HG02798 (cell line): ENCODE data around the gene COG2.
"Not testable (repeated sequence)": the region's sequence is repeated elsewhere in the genome, so short reads cannot be mapped to it uniquely, and the experiment has no call there.

Experiments used
- ATAC-seq: cut with Tn5 transposase; IDR thresholded peaks from one replicate; pipeline ENCODE4 v1.9.1; 2021; ENCODE audit warnings: mild to moderate bottlenecking; ENCODE audit not compliant: unreplicated experiment, poor library complexity

The COG2 gene

DNA sequence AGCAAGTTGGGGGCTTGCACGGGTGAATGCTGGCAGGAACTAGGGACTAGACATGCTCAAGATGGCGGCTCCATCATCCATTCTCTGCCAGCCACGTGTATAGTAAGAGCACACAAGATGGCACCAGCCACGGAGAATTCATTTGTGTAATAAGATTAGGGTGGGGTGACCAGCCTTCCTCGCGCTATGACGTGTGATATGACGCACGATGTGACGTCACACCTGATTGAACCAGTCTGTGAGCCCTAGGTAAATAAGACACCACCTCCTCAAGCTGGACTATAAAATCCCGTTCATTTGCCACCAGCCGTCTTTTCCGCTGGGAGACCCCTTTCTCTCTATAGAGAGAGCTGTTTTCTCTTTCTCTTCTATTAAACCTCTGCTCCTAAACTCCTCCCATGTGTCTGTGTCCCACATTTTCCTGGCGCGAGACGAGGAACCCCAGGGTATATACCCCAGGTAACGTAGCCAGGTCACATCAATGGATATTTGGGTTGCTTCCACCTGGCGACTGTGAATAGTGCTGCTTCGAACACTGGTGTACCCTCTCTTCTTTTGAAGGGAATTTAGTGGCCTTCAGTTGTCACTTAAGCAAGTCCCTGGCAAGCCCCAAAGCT is 18.1 kb upstream of the COG2 start:
- ATAC-seq, result no peak

GRCh38 chr1:230626232-230626631 is 16.0 kb upstream of the COG2 start:
- no peak for ATAC-seq

- no peak for ATAC-seq
Measured at GRCh38 chr1:230627767-230628166, 14.5 kb upstream of the COG2 start.

DNA sequence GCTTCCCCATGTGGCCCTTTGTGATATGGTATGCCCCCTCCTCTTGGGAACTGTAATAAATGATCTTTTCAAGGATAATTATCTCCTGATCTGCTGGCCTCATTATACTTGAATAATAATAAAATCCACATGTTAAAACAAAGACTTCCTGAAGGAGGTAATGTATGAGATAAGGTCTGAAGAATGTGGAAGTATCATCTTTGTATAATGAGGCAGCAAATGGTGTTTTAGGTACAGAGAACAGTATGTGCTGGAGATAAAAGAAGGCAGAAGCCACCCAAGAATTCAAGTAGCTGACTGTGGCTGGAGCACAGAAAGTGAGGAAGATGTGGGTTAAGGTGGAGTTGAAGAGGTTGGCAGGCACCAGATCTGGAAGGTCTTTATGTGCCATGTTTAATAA is 12.8 kb upstream of the COG2 start:
- no peak for ATAC-seq

DNA sequence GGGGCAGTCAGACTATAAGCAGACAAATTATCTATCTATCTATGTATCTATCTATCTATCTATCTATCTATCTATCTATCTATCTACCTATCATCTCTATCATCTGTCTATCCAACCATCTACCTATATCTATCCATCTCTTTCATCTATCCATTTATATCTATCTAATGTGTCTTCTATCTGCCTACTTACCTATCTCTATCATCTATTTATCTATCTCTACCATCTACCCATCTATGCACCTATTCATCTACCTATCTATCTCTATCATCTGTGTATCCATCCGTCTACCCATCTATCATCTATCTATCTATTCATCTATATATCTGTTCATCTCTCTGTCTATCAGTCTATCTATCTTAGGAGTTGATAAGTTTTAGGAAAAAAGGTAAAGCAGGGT is 10.8 kb upstream of the COG2 start:
- no peak for ATAC-seq

- ATAC-seq, result no peak
Measured at GRCh38 chr1:230632273-230632873, 9.9 kb upstream of the COG2 start.

DNA sequence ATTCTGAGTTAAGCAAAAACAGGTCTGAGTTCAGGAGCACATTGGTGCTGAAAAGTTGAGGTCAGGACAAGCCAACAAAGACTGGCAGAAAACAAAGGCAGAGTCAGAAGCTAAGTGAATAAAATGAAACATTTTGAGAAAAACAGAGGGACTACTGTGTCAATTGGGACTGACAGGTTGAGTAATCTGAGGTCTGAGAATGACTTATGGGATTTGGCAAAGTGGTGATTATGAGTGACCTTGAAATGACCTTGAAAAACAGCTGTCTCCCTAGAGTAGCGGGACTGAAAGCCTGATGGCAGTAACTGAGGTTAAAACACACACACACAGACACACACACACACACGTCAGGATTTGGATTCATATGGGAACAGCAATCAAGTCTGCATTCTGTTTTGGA is 8.8 kb upstream of the COG2 start:
- ATAC-seq, result no peak

GRCh38 chr1:230634384-230634783 is 7.9 kb upstream of the COG2 start:
- ATAC-seq, result no peak

GRCh38 chr1:230636575-230637148 is 5.6 kb upstream of the COG2 start:
- ATAC-seq, result no peak

GRCh38 chr1:230639714-230640209 is 2.5 kb upstream of the COG2 start:
- no peak for ATAC-seq

- ATAC-seq, result no peak
Measured at GRCh38 chr1:230641346-230641745, 935 bp upstream of the COG2 start.

- ATAC-seq, result no peak
Measured at GRCh38 chr1:230641900-230642262, 400 bp upstream of the COG2 start.

DNA sequence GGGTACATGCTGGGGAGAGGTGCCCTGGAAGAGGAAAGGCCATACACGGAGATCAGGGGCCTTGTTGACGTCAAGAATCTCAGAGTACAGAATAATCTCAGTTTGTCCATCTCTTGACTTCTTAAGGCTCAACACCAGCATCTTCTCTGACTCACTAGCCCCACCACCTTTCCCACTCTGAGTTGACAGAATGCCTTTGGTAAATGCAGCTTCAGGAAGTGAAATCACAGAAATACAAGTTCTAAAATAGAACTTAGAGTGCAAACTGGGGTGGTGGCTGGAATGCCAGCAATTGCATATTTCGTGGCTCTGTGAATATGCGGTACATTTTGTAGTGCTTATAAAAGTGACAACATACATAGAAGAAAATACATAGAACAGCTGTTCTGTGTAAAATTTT is 1.6 kb downstream of the COG2 start:
- no peak for ATAC-seq

GRCh38 chr1:230646710-230647302 is 4.5 kb downstream of the COG2 start:
- no peak for ATAC-seq

GRCh38 chr1:230647321-230647720 is 5.0 kb downstream of the COG2 start:
- ATAC-seq, result no peak

- no peak for ATAC-seq
Measured at GRCh38 chr1:230648114-230648513, 5.8 kb downstream of the COG2 start.

- ATAC-seq, result no peak
Measured at GRCh38 chr1:230650300-230650699, 8.0 kb downstream of the COG2 start.

GRCh38 chr1:230651235-230651634 is 9.0 kb downstream of the COG2 start:
- ATAC-seq, result no peak

DNA sequence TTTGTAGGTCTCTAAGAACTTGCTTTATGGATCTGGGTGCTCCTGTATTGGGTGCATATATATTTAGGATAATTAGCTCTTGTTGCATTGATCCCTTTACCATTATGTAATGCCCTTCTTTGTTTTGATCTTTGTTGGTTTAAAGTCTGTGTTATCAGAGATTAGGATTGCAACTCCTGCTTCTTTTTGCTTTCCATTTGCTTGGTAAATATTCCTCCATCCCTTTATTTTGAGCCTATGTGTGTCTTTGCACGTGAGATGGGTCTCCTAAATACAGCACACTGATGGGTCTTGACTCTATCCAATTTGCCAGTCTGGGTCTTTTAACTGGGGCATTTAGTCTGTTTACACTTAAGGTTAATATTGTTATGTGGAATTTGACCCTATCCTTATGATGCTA is 14.4 kb downstream of the COG2 start:
- not testable (repeated sequence) for ATAC-seq

DNA sequence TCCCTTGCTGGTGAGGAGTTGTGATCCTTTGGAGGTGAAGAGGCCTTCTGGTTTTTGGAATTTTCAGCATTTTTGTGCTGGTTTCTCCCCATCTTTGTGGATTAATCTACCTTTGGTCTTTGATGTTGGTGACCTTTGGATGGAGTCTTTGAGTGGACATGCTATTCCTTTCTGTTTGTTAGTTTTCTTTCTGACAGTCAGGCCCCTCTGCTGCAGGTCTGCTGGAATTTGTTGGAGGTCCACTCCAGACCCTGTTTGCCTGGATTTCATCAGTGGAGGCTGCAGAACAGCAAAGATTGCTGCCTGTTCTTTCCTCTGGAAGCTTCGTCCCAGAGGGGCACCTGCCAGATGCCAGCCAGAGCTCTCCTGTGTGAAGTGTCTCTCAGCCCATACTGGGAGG is 15.8 kb downstream of the COG2 start:
- not testable (repeated sequence) for ATAC-seq

- no peak for ATAC-seq
Measured at GRCh38 chr1:230658691-230659090, 16.4 kb downstream of the COG2 start.

DNA sequence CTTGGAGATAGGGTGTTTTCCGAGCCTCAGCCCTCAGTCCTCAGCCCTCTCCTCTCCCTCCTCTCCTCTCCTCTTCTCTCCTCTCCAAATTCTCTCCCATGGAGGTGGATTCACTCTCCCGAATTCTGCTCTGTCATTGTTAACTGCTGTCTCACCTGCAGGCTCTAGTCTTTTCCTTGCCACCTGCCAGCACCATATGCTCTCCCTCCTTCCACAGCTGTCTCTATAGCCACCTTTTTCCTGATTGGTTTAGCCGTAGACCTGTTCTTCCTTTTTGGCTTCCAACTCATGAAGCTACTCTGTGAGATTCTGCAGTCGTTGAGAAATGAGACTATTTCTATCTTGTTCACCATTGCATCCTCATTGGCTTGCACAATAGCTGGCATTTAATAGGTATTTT is 19.7 kb downstream of the COG2 start:
- no peak for ATAC-seq
